ENCODE data around the gene BLTP3B. TPM values are rescaled to one million over a fixed set of nuclear protein-coding genes. Genes with fewer than 3 reads are reported as not detected.

The BLTP3B gene
- polyA plus RNA-seq, 1 donor (not counting 4 experiments of a cell fraction or from before 2014, with no cell fraction given) = 11.7 TPM

DNA sequence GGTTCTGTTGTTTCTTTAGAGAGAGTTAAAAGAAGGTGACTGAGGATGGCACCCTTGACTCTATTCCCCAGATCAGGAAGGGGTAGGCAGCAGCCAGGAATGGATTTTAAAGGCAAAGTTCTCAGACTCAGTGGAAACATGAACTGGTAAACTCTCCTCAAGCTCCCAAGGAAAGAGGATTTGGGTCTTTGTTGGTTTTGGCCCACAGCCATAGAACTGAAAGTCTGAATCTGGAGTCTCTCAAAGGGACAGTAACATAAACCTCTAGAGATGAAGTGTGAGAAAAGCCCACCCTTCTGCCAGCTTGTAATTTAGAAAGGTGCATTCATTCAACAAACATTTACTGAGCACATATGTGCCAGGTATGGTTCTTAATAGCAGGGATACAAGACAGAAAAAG is 28.6 kb upstream of the BLTP3B start:
- Histone ChIP-seq H4K20me1 (ENCODE audit: control insufficient read depth, extremely low read depth, insufficient read depth, low read length) (no peaks in the 10 kb centered on the region), H3K4me3 (ENCODE audit: control insufficient read depth in 2 of 3, extremely low read depth in 1 of 3, insufficient read depth in 2 of 3, low read depth in 1 of 3, low read length in 3 of 3) (no peak overlapping the region), H3K4me1 (ENCODE audit: control insufficient read depth, extremely low read depth, insufficient read depth, low read length) (peaks cover 8% of the 10 kb centered on the region), H3K9me3 (ENCODE audit: control insufficient read depth, low read depth, low read length) (no peaks in the 10 kb centered on the region), H3K4me2 (ENCODE audit: control insufficient read depth, extremely low read depth, insufficient read depth, low read depth, low read length) (no peak overlapping the region), H2AFZ (ENCODE audit: control insufficient read depth, low read length) (no peak overlapping the region), H3K36me3 (ENCODE audit: control insufficient read depth in 2 of 2, extremely low read depth in 1 of 2, insufficient read depth in 2 of 2, low read length in 2 of 2) (no peaks in the 10 kb centered on the region), H3K79me2 (ENCODE audit: control insufficient read depth, insufficient read depth, low read length) (no peaks in the 10 kb centered on the region), H3K9me1 (ENCODE audit: control insufficient read depth, extremely low read depth, insufficient read depth, low read length) (no peaks in the 10 kb centered on the region), H3K27ac (ENCODE audit: control insufficient read depth, insufficient read depth, low read length) (no peak overlapping the region), H3K27me3 (ENCODE audit: control insufficient read depth, extremely low read depth, insufficient read depth, low read length) (no peaks in the 10 kb centered on the region), H3K9ac (ENCODE audit: control insufficient read depth, extremely low read depth, insufficient read depth, low read length) (no peak overlapping the region)
- DNase-seq (ENCODE audit: low read depth, low spot score) (no peak), FAIRE-seq (no peak)
- TF ChIP-seq, protein P1, sequence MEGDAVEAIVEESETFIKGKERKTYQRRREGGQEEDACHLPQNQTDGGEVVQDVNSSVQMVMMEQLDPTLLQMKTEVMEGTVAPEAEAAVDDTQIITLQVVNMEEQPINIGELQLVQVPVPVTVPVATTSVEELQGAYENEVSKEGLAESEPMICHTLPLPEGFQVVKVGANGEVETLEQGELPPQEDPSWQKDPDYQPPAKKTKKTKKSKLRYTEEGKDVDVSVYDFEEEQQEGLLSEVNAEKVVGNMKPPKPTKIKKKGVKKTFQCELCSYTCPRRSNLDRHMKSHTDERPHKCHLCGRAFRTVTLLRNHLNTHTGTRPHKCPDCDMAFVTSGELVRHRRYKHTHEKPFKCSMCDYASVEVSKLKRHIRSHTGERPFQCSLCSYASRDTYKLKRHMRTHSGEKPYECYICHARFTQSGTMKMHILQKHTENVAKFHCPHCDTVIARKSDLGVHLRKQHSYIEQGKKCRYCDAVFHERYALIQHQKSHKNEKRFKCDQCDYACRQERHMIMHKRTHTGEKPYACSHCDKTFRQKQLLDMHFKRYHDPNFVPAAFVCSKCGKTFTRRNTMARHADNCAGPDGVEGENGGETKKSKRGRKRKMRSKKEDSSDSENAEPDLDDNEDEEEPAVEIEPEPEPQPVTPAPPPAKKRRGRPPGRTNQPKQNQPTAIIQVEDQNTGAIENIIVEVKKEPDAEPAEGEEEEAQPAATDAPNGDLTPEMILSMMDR (optimal IDR thresholded peaks at IDR 0.05 in 1 of 3, IDR thresholded peaks at IDR 0.05 in 1 of 3, conservative IDR thresholded peaks at IDR 0.05 in 1 of 3; ENCODE audit: extremely low read depth in 1 of 3, insufficient read depth in 2 of 3, low read length in 3 of 3) = no peak
- no peak for TF ChIP-seq EZH2 (IDR thresholded peaks at IDR 0.05; ENCODE audit: low read length)
- dilution Hi-C loops (cut with MboI; ENCODE audit: extremely low pct_ligation_motif_present, low sequenced_read_pairs) = no loop called here

DNA sequence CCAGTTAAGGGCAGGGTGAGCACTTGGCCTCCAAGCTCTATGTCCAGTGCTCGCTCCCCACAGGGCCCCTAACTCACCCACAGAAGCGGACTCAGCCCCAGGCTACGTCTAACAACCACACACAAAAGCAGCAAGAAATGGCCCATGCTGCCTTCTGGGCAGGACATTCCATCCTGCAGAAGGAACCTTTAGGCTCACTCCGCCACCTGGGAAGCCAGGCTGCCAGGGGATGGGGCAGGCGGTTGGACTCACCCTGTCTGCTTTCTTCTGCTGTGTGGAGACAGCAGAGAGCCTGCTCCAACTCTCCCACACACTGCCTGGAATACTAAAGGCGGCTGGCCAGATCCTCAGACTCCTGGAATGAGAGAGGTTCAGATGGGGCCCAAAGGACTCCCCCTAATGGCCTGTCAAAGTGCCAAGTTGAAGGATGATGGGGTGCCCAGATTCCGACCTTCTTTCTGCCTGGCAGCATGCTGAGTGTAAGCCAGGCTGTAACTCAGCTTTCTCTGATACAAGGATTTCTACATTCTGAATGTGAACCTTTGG is 27.7 kb upstream of the BLTP3B start:
- no peaks in the 10 kb centered on the region for H3K36me3 ChIP-seq (ENCODE audit: control insufficient read depth in 2 of 2, extremely low read depth in 1 of 2, insufficient read depth in 2 of 2, low read length in 2 of 2)
- peaks cover 8% of the 10 kb centered on the region for H3K4me1 ChIP-seq (ENCODE audit: control insufficient read depth, extremely low read depth, insufficient read depth, low read length)
- no peak overlapping the region for H2AFZ ChIP-seq (ENCODE audit: control insufficient read depth, low read length)
- no peak for TF ChIP-seq EZH2 (IDR thresholded peaks at IDR 0.05; ENCODE audit: low read length)
- TF ChIP-seq, protein P1 (optimal IDR thresholded peaks at IDR 0.05 in 1 of 3, IDR thresholded peaks at IDR 0.05 in 1 of 3, conservative IDR thresholded peaks at IDR 0.05 in 1 of 3; ENCODE audit: extremely low read depth in 1 of 3, insufficient read depth in 2 of 3, low read length in 3 of 3) = no peak
- dilution Hi-C loops (cut with MboI; ENCODE audit: extremely low pct_ligation_motif_present, low sequenced_read_pairs) = no loop called here
- FAIRE-seq (no peak), DNase-seq (ENCODE audit: low read depth, low spot score) (no peak)
- no peaks in the 10 kb centered on the region for H4K20me1 ChIP-seq (ENCODE audit: control insufficient read depth, extremely low read depth, insufficient read depth, low read length)
- H3K27ac ChIP-seq (ENCODE audit: control insufficient read depth, insufficient read depth, low read length) = no peak overlapping the region
- H3K9ac ChIP-seq (ENCODE audit: control insufficient read depth, extremely low read depth, insufficient read depth, low read length) = no peak overlapping the region
- H3K4me3 ChIP-seq (ENCODE audit: control insufficient read depth in 2 of 3, extremely low read depth in 1 of 3, insufficient read depth in 2 of 3, low read depth in 1 of 3, low read length in 3 of 3) = no peak overlapping the region
- H3K9me1 ChIP-seq (ENCODE audit: control insufficient read depth, extremely low read depth, insufficient read depth, low read length) = no peaks in the 10 kb centered on the region
- H3K27me3 ChIP-seq (ENCODE audit: control insufficient read depth, extremely low read depth, insufficient read depth, low read length) = no peaks in the 10 kb centered on the region
- H3K4me2 ChIP-seq (ENCODE audit: control insufficient read depth, extremely low read depth, insufficient read depth, low read depth, low read length) = no peak overlapping the region
- H3K79me2 ChIP-seq (ENCODE audit: control insufficient read depth, insufficient read depth, low read length) = no peaks in the 10 kb centered on the region
- H3K9me3 ChIP-seq (ENCODE audit: control insufficient read depth, low read depth, low read length) = no peaks in the 10 kb centered on the region

Measured in keratinocyte (primary cell).